IMR-90 (cell line): Measurements from ENCODE around the gene MRPS9. TPM values are rescaled to one million over a fixed set of nuclear protein-coding genes. Genes with fewer than 3 reads are reported as not detected.

ENCODE experiments used
- ATAC-seq: fragments of 200-7000 bp; cut with Tn5 transposase; 2 replicates; pipeline ENCODE4 v1.9.1; 2020; ENCODE audit warnings: low read depth, mild to moderate bottlenecking, moderate library complexity
- BruUV-seq: library from RNA; stranded (reverse); fragments of 400-500 nt; replicated peaks from 2 replicates; lab custom pipeline; 2021; lab: Mats Ljungman, UMichigan
- CTCF ChIA-PET: fragments of 300-600 bp; formaldehyde crosslinking; extraction: SDS; loops from one replicate; lab custom pipeline; 2021; ENCODE audit warnings: antibody characterized with exemption; lab: Yijun Ruan, JAX
- POLR2A ChIA-PET: fragments of 300-600 bp; sonication (Branson Sonifier 250); formaldehyde crosslinking; loops from one replicate; lab custom pipeline; 2022; ENCODE audit warnings: antibody characterized with exemption; ENCODE audit not compliant: unreplicated experiment; lab: Charles Lee
- DNase-seq: peaks from one replicate; pipeline ENCODE4 v3.0.0; 2013
- H2AFZ ChIP-seq: replicated peaks from 2 replicates; pipeline ENCODE3; 2013; ENCODE audit warnings: low read length, mild to moderate bottlenecking; ENCODE audit not compliant: poor library complexity
- H2AK5ac ChIP-seq: 2 replicates; pipeline ENCODE4 v1.6.1; 2013; ENCODE audit warnings: low read depth, low read length, inconsistent platforms
- H2AK9ac ChIP-seq: replicated peaks from 2 replicates; pipeline ENCODE3; 2013; ENCODE audit warnings: mild to moderate bottlenecking, low read depth, low read length, moderate library complexity; ENCODE audit not compliant: poor library complexity
- H2BK120ac ChIP-seq: 2 replicates; pipeline ENCODE4 v1.6.1; 2013; ENCODE audit warnings: low read depth, low read length, inconsistent platforms
- H2BK15ac ChIP-seq: 3 replicates; pipeline ENCODE4 v1.6.1; 2013; ENCODE audit warnings: low read depth, low read length, inconsistent platforms
- H2BK20ac ChIP-seq: 2 replicates; pipeline ENCODE4 v1.6.1; 2013; ENCODE audit warnings: low read depth, mild to moderate bottlenecking, inconsistent platforms, low read length, moderate library complexity
- H2BK5ac ChIP-seq: 2 replicates; pipeline ENCODE4 v1.6.1; 2013; ENCODE audit warnings: mild to moderate bottlenecking, low read depth, low read length, inconsistent platforms; ENCODE audit not compliant: poor library complexity, severe bottlenecking
- H3K14ac ChIP-seq: replicated peaks from 2 replicates; pipeline ENCODE4 v1.6.1; 2013; ENCODE audit warnings: low read depth, low read length, inconsistent platforms
- H3K18ac ChIP-seq: 2 replicates; pipeline ENCODE4 v1.6.1; 2013; ENCODE audit warnings: low read depth, low read length, control low read depth
- H3K23ac ChIP-seq: 2 replicates; pipeline ENCODE4 v1.6.1; 2013; ENCODE audit warnings: low read depth, low read length, inconsistent platforms
- H3K27ac ChIP-seq: 2 replicates; pipeline ENCODE4 v1.5.1; 2013; ENCODE audit warnings: mild to moderate bottlenecking, control low read depth, low read length; ENCODE audit not compliant: insufficient read depth
- H3K27me3 ChIP-seq: 2 replicates; pipeline ENCODE4 v1.6.1; 2013; ENCODE audit warnings: low read length; ENCODE audit not compliant: control insufficient read depth, insufficient read depth
- H3K36me3 ChIP-seq: 2 replicates; pipeline ENCODE4 v1.6.1; 2013; ENCODE audit warnings: low read length, mixed read lengths; ENCODE audit not compliant: control insufficient read depth, insufficient read depth
- H3K4ac ChIP-seq: 2 replicates; pipeline ENCODE4 v1.6.1; 2013; ENCODE audit warnings: low read depth, low read length, inconsistent platforms
- H3K4me1 ChIP-seq: 2 replicates; pipeline ENCODE4 v1.6.1; 2013; ENCODE audit warnings: low read length, mixed read lengths; ENCODE audit not compliant: control insufficient read depth, insufficient read depth
- H3K4me2 ChIP-seq: 2 replicates; pipeline ENCODE4 v1.6.1; 2013; ENCODE audit warnings: low read depth, mild to moderate bottlenecking, control low read depth, low read length, moderate library complexity
- H3K4me3 ChIP-seq: 2 replicates; pipeline ENCODE4 v1.5.1; 2013; ENCODE audit warnings: low read depth, mild to moderate bottlenecking, control low read depth, low read length, moderate library complexity; ENCODE audit not compliant: insufficient read depth
- H3K56ac ChIP-seq: 2 replicates; pipeline ENCODE4 v1.6.1; 2013; ENCODE audit warnings: low read length, inconsistent platforms; ENCODE audit not compliant: insufficient read depth; ENCODE audit errors: extremely low read depth
- H3K79me1 ChIP-seq, 2 experiments: 2 replicates each; pipeline ENCODE4 v1.6.1; 2013; ENCODE audit warnings: low read length in 2 of 2, inconsistent platforms in 1 of 2, low read depth in 1 of 2
- H3K9ac ChIP-seq: 2 replicates; pipeline ENCODE4 v1.6.1; 2013; ENCODE audit warnings: low read depth, low read length, control low read depth
- H3K9me1 ChIP-seq: 2 replicates; pipeline ENCODE4 v1.6.1; 2013; ENCODE audit warnings: low read length, inconsistent platforms; ENCODE audit not compliant: insufficient read depth
- H3K9me3 ChIP-seq: 2 replicates; pipeline ENCODE4 v1.6.1; 2013; ENCODE audit warnings: low read length; ENCODE audit not compliant: control insufficient read depth, insufficient read depth
- H4K20me1 ChIP-seq: 2 replicates; pipeline ENCODE4 v1.6.1; 2013; ENCODE audit warnings: low read length, inconsistent platforms; ENCODE audit not compliant: insufficient read depth
- H4K5ac ChIP-seq: 2 replicates; pipeline ENCODE4 v1.6.1; 2013; ENCODE audit warnings: mild to moderate bottlenecking, low read depth, low read length, control low read depth
- H4K8ac ChIP-seq, 2 experiments: 2 replicates each; pipeline ENCODE4 v1.6.1; 2013; ENCODE audit warnings: low read depth in 2 of 2, low read length in 2 of 2, control low read depth in 1 of 2, inconsistent platforms in 1 of 2
- H4K91ac ChIP-seq: 2 replicates; pipeline ENCODE4 v1.6.1; 2013; ENCODE audit warnings: low read depth, low read length, inconsistent platforms; ENCODE audit not compliant: insufficient read depth
- BHLHE40 ChIP-seq: fragments of 150-350 bp; IDR thresholded peaks from 2 replicates; pipeline ENCODE4 v1.6.1; 2016; ENCODE audit warnings: mild to moderate bottlenecking, low read depth, low read length
- CEBPB ChIP-seq: IDR thresholded peaks from 2 replicates; pipeline ENCODE4 v1.6.1; 2012; ENCODE audit warnings: low read depth, low read length, improper control_type of control experiment
- CHD1 ChIP-seq: IDR thresholded peaks from 2 replicates; pipeline ENCODE4 v1.6.1; 2012; ENCODE audit warnings: low read depth, low read length, improper control_type of control experiment
- FOS ChIP-seq: fragments of 150-350 bp; IDR thresholded peaks from 2 replicates; pipeline ENCODE4 v1.6.1; 2016; ENCODE audit warnings: low read depth, low read length
- MAFK ChIP-seq: IDR thresholded peaks from 2 replicates; pipeline ENCODE4 v1.6.1; 2012; ENCODE audit warnings: low read depth, low read length, improper control_type of control experiment
- MAZ ChIP-seq: IDR thresholded peaks from 2 replicates; pipeline ENCODE4 v1.6.1; 2012; ENCODE audit warnings: low read depth, mild to moderate bottlenecking, low read length, improper control_type of control experiment, moderate library complexity, borderline replicate concordance
- MXI1 ChIP-seq: IDR thresholded peaks from 2 replicates; pipeline ENCODE4 v1.6.1; 2012; ENCODE audit warnings: low read depth, mild to moderate bottlenecking, low read length, moderate library complexity, borderline replicate concordance
- NFE2L2 ChIP-seq: fragments of 150-350 bp; IDR thresholded peaks from 2 replicates; pipeline ENCODE4 v1.6.1; 2016; ENCODE audit warnings: low read depth, mild to moderate bottlenecking, low read length
- POLR2A ChIP-seq: IDR thresholded peaks from 2 replicates; pipeline ENCODE4 v1.6.1; 2012; ENCODE audit warnings: mild to moderate bottlenecking, low read depth, low read length
- RCOR1 ChIP-seq: IDR thresholded peaks from 2 replicates; pipeline ENCODE4 v1.6.1; 2012; ENCODE audit warnings: mild to moderate bottlenecking, low read length, improper control_type of control experiment; ENCODE audit not compliant: insufficient replicate concordance
- RFX5 ChIP-seq: IDR thresholded peaks from 2 replicates; pipeline ENCODE4 v1.8.0; 2012; ENCODE audit warnings: low read depth, mild to moderate bottlenecking, low read length, moderate library complexity
- WGBS, 2 experiments: methylation state at CpG; one replicate each; pipeline versions ENCODE4 v1.1.5 to v1.1.7; 2013; ENCODE audit warnings: missing lambda C conversion rate in 2 of 2; ENCODE audit not compliant: insufficient read length in 1 of 2; ENCODE audit errors: extremely low coverage in 2 of 2; 5-methylcytosine and 5-hydroxymethylcytosine counted together
- dilution Hi-C: fragments of 300-500 bp; cut with HindIII; formaldehyde crosslinking; loops from one replicate; pipeline ENCODE4 v1.14.3; 2018; ENCODE audit warnings: low sequenced_read_pairs; ENCODE audit not compliant: unreplicated experiment
- in situ Hi-C: fragments of 300-500 bp; cut with MboI; formaldehyde crosslinking; loops from 3 replicates; pipeline ENCODE4 v1.14.3; 2019; ENCODE audit warnings: low sequenced_read_pairs, inconsistent platforms, mixed read lengths
- intact Hi-C: fragments of 100-400 bp; cut with micrococcal nuclease; formaldehyde crosslinking; loops from 2 replicates; pipeline ENCODE4 v1.10.0; 2022
- polyA plus RNA-seq, 3 experiments: library from polyadenylated mRNA; depleted of rRNA; stranded (reverse); fragments of >200 nt; gene quantifications; 2 replicates each; pipeline ENCODE4 v1.2.3, GENCODE V29; 2012; ENCODE audit warnings: low replicate concordance in 1 of 3
- total RNA-seq: library from RNA; depleted of rRNA; stranded (reverse); fragments of >200 nt; gene quantifications from 2 replicates; pipeline ENCODE4 v1.2.3, GENCODE V29; 2012
- TF ChIP-seq, protein P1 (sequence below): conservative IDR thresholded peaks from 2 replicates; pipeline ENCODE4 v1.5.1; 2012; ENCODE audit warnings: mild to moderate bottlenecking, low read depth, low read length, improper control_type of control experiment
- TF ChIP-seq, protein P2 (sequence below): fragments of 150-350 bp; IDR thresholded peaks from 2 replicates; pipeline ENCODE4 v1.6.1; 2017; ENCODE audit warnings: mild to moderate bottlenecking, antibody characterized with exemption, low read length, low read depth

The MRPS9 gene
- total and polyA plus RNA-seq, 2 of the 4 experiments (the other 2 are of a cell fraction), result 20.6 to 27.7 TPM

DNA sequence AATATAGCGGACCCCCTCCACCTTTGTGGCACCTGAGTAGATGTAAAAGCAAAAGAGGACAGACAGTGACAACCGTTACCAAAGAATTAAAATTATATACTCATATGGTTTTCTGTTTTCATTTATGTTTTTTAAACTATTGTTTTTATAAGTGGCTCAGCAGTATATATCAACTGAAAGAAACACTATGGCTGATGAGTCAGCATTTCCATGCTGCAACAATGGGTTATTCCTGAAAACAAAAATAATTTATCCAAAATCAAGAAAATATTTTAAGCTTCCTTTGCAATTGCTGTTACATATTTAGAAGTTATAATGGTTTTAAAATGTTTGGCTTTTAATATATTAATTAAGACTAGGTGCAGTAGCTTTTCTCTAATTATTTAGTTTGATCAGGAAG lies 17.7 kb downstream of the MRPS9 start:
- Histone ChIP-seq H3K4me3 (no peak overlapping the region), H2AFZ (no peak overlapping the region), H2BK15ac (no peak overlapping the region), H3K14ac (no peak overlapping the region), H3K18ac (no peak overlapping the region), H4K20me1 (no peaks in the 10 kb centered on the region), H3K4me2 (no peak overlapping the region), H2BK120ac (no peak overlapping the region), H2BK20ac (no peak overlapping the region), H3K9ac (no peak overlapping the region), H3K23ac (no peak overlapping the region), H3K9me3 (no peaks in the 10 kb centered on the region), H3K4me1 (no peaks in the 10 kb centered on the region), H3K4ac (no peak overlapping the region), H4K91ac (no peak overlapping the region), H4K5ac (no peak overlapping the region), H2AK9ac (no peak overlapping the region), H3K36me3 (no peaks in the 10 kb centered on the region), H3K79me1 (peaks cover 10 to 16% of the 10 kb centered on the region in 2 experiments), H4K8ac (no peak overlapping the region), H3K56ac (no peak overlapping the region), H3K9me1 (no peaks in the 10 kb centered on the region; the same call in 1 of the 2 replicates), H2BK5ac (no peak overlapping the region), H3K27ac (no peak overlapping the region), H3K27me3 (no peaks in the 10 kb centered on the region), H2AK5ac (no peak overlapping the region)
- ChIA-PET POLR2A (no interaction called here), CTCF (no interaction called here)
- DNase-seq, result no peak
- ATAC-seq, result no peak
- intact Hi-C loops, result no loop called here
- TF ChIP-seq RCOR1, result no peak
- TF ChIP-seq, protein P1, sequence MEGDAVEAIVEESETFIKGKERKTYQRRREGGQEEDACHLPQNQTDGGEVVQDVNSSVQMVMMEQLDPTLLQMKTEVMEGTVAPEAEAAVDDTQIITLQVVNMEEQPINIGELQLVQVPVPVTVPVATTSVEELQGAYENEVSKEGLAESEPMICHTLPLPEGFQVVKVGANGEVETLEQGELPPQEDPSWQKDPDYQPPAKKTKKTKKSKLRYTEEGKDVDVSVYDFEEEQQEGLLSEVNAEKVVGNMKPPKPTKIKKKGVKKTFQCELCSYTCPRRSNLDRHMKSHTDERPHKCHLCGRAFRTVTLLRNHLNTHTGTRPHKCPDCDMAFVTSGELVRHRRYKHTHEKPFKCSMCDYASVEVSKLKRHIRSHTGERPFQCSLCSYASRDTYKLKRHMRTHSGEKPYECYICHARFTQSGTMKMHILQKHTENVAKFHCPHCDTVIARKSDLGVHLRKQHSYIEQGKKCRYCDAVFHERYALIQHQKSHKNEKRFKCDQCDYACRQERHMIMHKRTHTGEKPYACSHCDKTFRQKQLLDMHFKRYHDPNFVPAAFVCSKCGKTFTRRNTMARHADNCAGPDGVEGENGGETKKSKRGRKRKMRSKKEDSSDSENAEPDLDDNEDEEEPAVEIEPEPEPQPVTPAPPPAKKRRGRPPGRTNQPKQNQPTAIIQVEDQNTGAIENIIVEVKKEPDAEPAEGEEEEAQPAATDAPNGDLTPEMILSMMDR, result no peak
- TF ChIP-seq MAZ, result no peak
- TF ChIP-seq FOS, result no peak
- TF ChIP-seq, protein P2, sequence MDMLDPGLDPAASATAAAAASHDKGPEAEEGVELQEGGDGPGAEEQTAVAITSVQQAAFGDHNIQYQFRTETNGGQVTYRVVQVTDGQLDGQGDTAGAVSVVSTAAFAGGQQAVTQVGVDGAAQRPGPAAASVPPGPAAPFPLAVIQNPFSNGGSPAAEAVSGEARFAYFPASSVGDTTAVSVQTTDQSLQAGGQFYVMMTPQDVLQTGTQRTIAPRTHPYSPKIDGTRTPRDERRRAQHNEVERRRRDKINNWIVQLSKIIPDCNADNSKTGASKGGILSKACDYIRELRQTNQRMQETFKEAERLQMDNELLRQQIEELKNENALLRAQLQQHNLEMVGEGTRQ, result no peak
- TF ChIP-seq CHD1, result no peak
- no peak for TF ChIP-seq POLR2A
- no peak for TF ChIP-seq CEBPB
- 0 out of 2 replicates have a peak, but pooled peaks have one; percentile 19 for TF ChIP-seq NFE2L2
- no peak for TF ChIP-seq RFX5
- TF ChIP-seq MXI1, result no peak
- TF ChIP-seq BHLHE40, result no peak
- peak; percentile 96 for TF ChIP-seq MAFK
- no CpG with 5 or more reads among the region's 2 CpGs for WGBS, 2 experiments
- dilution Hi-C loops, result no loop called here
- no TSS peak for BruUV-seq
- in situ Hi-C loops, result no loop called here
